Large intestine (tissue), 3 donors: ENCODE results near the gene TSPAN14. TPM values are rescaled to one million over a fixed set of nuclear protein-coding genes. Genes with fewer than 3 reads are reported as not detected.

Source experiments
- DNase-seq, 2 donors: peaks; one replicate each; pipeline versions ENCODE4 v3.0.0 to v3.0.0-alpha.2; 2013
- H3K27ac ChIP-seq: one replicate; pipeline ENCODE4 v1.5.1; 2013; ENCODE audit warnings: low read length
- H3K27me3 ChIP-seq: 2 replicates; pipeline ENCODE4 v1.6.1; 2013; ENCODE audit warnings: low read length; ENCODE audit not compliant: control insufficient read depth, insufficient read depth
- H3K36me3 ChIP-seq: 2 replicates; pipeline ENCODE4 v1.6.1; 2013; ENCODE audit warnings: low read length; ENCODE audit not compliant: control insufficient read depth, insufficient read depth
- H3K4me1 ChIP-seq: one replicate; pipeline ENCODE4 v1.6.1; 2013; ENCODE audit warnings: low read length; ENCODE audit not compliant: control insufficient read depth, insufficient read depth
- H3K4me3 ChIP-seq: one replicate; pipeline ENCODE4 v1.5.1; 2013; ENCODE audit warnings: low read length
- H3K9me3 ChIP-seq: one replicate; pipeline ENCODE4 v1.6.1; 2013; ENCODE audit warnings: mild to moderate bottlenecking, low read depth, low read length, moderate library complexity; ENCODE audit not compliant: control insufficient read depth
- WGBS: methylation state at CpG from one replicate; pipeline ENCODE4 v1.1.5; 2013; ENCODE audit warnings: low lambda C conversion rate; ENCODE audit not compliant: insufficient coverage; 5-methylcytosine and 5-hydroxymethylcytosine counted together
- polyA plus RNA-seq: library from polyadenylated mRNA; unstranded; fragments of 120-200 nt; gene quantifications from one replicate; pipeline ENCODE4 v1.2.1, GENCODE V29; 2013

Gene TSPAN14
- polyA plus RNA-seq, 1 donor: 64.7 TPM

- Histone ChIP-seq H3K4me3 (no peak overlapping the region), H3K4me1 (peaks cover 72% of the 10 kb centered on the region)
- no CpG with 5 or more reads among the region's 14 CpGs for WGBS
These were observed 45.0 kb downstream of the TSPAN14 start for GRCh38 chr10:80498833-80499741.

DNA sequence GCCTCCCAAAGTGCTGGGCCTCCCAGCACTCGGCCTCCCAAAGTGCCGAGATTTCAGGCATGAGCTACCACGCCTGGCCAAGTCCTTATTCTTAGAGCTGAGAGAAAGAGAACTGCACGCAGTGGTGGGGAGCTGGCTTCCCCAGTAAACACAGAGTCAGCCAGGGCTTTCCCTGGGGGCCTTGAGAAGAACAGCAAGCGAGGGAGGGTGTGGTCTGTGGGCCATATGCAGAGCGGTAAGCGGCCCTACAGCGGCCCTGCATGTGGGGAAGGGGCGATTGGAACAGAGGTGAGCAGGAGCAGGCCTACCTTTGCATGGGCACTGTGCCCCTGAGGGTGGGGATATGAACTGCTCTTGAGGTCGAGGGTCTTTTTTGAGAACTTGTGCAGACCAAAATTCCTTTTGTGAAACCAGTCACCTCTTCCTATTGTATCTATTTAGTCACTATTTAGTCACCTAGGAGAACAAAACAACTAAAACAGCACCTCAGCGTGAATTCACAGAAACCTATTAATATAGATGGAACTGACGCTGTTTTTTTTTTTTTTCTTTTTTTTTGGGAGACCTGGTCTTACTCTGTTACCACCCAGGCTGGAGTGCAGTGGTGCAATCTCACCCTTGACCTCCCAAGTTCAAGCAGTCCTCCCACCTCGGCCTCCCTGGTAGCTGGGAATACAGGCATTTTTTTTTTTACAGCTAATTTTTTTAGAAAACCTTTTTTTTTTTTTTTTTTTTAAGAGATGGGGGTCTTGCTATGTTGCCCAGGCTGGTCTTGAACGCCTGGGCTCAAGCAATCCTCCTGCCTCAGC lies 46.7 kb downstream of the TSPAN14 start:
- no peak for DNase-seq
- Histone ChIP-seq H3K4me1 (peaks cover 84% of the 10 kb centered on the region), H3K27ac (peak overlapping the region; percentile 87), H3K9me3 (peaks cover 4% of the 10 kb centered on the region), H3K36me3 (peaks cover 6% of the 10 kb centered on the region), H3K27me3 (no peaks in the 10 kb centered on the region), H3K4me3 (no peak overlapping the region)
- 100% methylated on average over 2 of the region's 14 CpGs for WGBS

More at GRCh38 chr10:80498833-80499741, 45.0 kb downstream of the TSPAN14 start:
- no peaks in the 10 kb centered on the region for H3K27me3 ChIP-seq
- peak; percentile 96 to 98 for DNase-seq
- H3K9me3 ChIP-seq: peaks cover 4% of the 10 kb centered on the region
- peak overlapping the region; percentile 87 for H3K27ac ChIP-seq
- peaks cover 10% of the 10 kb centered on the region for H3K36me3 ChIP-seq

- Histone ChIP-seq H3K4me1 (peaks cover 89% of the 10 kb centered on the region), H3K27me3 (no peaks in the 10 kb centered on the region), H3K27ac (no peak overlapping the region), H3K4me3 (no peak overlapping the region), H3K9me3 (peaks cover 1% of the 10 kb centered on the region), H3K36me3 (peaks cover 6% of the 10 kb centered on the region)
- WGBS: no CpG with 5 or more reads among the region's 3 CpGs
- DNase-seq: no peak
These were observed 47.3 kb downstream of the TSPAN14 start for GRCh38 chr10:80501381-80501912.

DNA sequence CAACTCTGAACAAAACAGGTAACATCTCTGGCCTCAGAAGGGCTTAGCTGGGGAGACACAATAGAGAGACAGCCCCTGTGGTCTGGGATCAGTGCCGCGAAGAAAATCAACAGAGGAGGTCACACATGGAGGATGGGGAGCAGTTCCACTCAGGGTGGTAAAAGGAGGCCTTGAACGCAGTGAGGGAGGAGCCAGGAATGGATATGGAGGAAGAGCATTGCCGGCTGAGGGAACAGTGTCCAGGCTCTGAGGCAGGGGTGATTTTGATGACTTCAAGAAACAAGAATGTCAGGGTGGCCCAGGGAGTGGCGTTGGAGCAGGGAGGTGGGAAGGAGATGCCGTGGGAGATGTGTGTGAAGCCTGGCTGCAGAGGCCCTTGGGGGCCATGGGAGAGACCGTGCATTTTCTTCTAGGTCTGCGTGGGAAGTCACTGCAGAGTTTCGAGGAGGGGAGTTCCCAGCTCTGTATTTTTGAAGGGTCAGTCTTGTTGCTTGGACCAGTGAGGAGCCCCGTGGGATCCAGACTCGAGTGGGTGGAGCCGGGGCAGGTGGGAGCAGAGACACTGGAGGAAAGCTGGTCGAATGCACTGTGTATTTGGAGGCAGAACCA lies 47.9 kb downstream of the TSPAN14 start:
- H3K27ac ChIP-seq: no peak overlapping the region
- peaks cover 95% of the 10 kb centered on the region for H3K4me1 ChIP-seq
- peaks cover 10% of the 10 kb centered on the region for H3K36me3 ChIP-seq
- H3K4me3 ChIP-seq: no peak overlapping the region
- no peaks in the 10 kb centered on the region for H3K27me3 ChIP-seq
- no peaks in the 10 kb centered on the region for H3K9me3 ChIP-seq
- no peak for DNase-seq
- WGBS: 63% methylated on average over 2 of the region's 13 CpGs

GRCh38 chr10:80502621-80503583 lies 48.8 kb downstream of the TSPAN14 start:
- WGBS: no CpG with 5 or more reads among the region's 13 CpGs
- no peak for DNase-seq
- Histone ChIP-seq H3K27ac (peak overlapping the region; percentile 82), H3K36me3 (peaks cover 15% of the 10 kb centered on the region), H3K4me1 (peaks cover 93% of the 10 kb centered on the region), H3K9me3 (no peaks in the 10 kb centered on the region), H3K4me3 (no peak overlapping the region), H3K27me3 (no peaks in the 10 kb centered on the region)

DNA sequence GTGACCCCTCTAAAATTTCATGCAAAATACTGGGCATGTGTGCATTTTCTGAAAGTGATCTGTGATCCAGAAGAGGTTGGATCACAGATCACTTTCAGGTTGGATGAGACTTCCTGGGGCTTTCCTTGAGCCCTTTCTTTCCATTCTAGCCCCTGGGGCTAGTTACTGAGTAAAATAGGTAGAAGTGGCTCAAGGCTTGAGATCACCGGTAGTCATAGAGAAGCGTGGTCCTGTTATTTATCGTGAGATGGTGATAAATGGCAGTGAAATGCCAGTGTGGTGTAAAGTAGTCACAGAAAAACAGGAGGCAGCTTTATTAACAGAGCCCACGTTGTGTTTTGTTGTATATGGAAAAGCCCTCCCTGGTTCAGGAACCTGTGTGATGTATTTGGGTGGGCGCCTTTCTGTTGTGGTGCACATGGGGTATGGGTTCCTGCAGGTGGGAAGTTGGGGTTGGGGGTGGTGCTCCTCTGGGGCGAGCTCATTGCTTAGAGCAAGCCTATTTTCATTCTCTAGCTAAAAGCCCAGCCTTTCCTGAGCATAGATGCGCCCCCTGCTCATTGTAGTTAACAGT lies 49.6 kb downstream of the TSPAN14 start:
- no peak for DNase-seq
- Histone ChIP-seq H3K27me3 (no peaks in the 10 kb centered on the region), H3K36me3 (peaks cover 19% of the 10 kb centered on the region), H3K4me1 (peaks cover 85% of the 10 kb centered on the region), H3K27ac (peak overlapping the region; percentile 82), H3K9me3 (no peaks in the 10 kb centered on the region), H3K4me3 (no peak overlapping the region)
- no CpG with 5 or more reads among the region's 7 CpGs for WGBS

DNA sequence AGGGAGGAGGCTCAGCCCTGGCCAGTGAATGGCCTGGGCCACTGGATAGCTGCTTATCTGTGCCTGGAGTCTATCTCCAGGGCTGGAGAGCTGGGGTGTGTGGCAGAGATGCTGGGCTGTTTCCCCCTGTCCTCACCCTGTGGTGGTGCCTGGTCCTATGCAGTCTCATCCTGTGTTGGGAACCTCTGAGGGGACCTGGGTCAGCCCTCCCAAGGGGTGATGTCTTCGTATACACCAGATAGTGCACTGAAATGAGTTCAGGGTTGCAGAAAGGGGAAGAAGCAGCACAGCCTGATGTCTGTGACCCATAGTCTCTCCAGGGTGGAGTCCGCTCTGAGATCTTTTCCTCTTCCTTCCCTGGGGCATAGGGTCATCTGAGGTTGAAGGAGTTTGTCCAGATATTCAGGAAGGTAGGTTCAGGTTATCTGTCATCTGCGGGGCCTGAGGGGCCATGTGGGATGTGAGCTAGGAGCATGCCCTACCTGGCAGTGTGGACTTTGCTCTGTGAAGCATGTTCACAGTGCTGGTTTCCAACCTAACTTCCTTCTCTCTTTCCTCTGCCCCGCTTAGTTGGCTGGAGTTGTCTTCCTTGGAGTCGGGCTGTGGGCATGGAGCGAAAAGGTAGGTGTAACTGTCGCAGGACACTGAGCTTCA lies 50.2 kb downstream of the TSPAN14 start:
- Histone ChIP-seq H3K27me3 (no peaks in the 10 kb centered on the region), H3K27ac (peak overlapping the region; percentile 82), H3K36me3 (peaks cover 25% of the 10 kb centered on the region), H3K4me1 (peaks cover 79% of the 10 kb centered on the region), H3K4me3 (no peak overlapping the region), H3K9me3 (no peaks in the 10 kb centered on the region)
- WGBS: no CpG with 5 or more reads among the region's 7 CpGs
- DNase-seq: peak; percentile 90 to 95

DNA sequence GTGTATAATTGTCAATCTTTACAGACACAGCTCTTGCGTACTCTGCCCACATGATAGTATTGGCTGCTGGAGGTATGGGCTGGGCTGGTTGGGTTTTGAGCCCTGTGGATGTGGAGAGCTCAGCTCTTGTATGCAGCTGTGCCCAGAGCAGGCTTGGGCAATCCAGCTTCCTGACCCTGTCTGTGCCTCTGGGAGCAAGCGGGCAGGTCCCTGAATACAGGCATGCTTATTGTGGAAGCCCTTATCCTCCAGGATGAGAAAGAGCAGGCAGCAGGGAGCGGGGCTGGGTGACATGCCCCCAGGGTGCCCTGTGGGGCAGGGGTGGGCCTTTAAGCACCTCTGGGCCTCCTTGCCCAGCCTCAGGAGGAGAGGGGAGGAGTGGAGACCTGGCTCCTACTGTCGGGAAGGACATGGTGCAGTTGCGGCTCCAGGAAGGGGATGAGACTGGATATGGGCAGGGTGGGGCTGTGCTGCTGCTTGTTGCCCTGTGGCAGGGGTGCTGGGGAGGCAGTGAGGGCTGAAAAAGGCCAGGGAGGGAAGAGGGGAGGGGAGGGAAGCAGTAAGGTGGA lies 50.9 kb downstream of the TSPAN14 start:
- WGBS: no CpG with 5 or more reads among the region's 5 CpGs
- DNase-seq: no peak
- Histone ChIP-seq H3K4me1 (peaks cover 72% of the 10 kb centered on the region), H3K4me3 (no peak overlapping the region), H3K27ac (peak overlapping the region; percentile 82), H3K9me3 (no peaks in the 10 kb centered on the region), H3K36me3 (peaks cover 32% of the 10 kb centered on the region), H3K27me3 (no peaks in the 10 kb centered on the region)
